NCI-H446 (cell line): ENCODE results near the gene KRTAP10-2.
"Not testable (repeated sequence)": the region's sequence is repeated elsewhere in the genome, so short reads cannot be mapped to it uniquely, and the experiment has no call there.

Source experiments
- DNase-seq, 2 experiments: peaks; one replicate each; lab custom pipeline; 2025; lab: John Stamatoyannopoulos, UW

The KRTAP10-2 gene

GRCh38 chr21:44567481-44568171 is 16.3 kb upstream of the KRTAP10-2 start:
- DNase-seq, result no peak

- no peak for DNase-seq
Measured at GRCh38 chr21:44566403-44566802, 15.1 kb upstream of the KRTAP10-2 start.

- no peak for DNase-seq
Measured at GRCh38 chr21:44564886-44565598, 13.7 kb upstream of the KRTAP10-2 start.

- DNase-seq, result no peak
Measured at GRCh38 chr21:44564099-44564498, 12.8 kb upstream of the KRTAP10-2 start.

- no peak for DNase-seq
Measured at GRCh38 chr21:44558695-44559094, 7.4 kb upstream of the KRTAP10-2 start, which contains the start of gene KRTAP10-3. Gene KRTAP10-3, minus strand, starts transcription at chr21:44558795. Its CDS starts 80 bp downstream, at chr21:44558715.

- not testable (repeated sequence) for DNase-seq
Measured at GRCh38 chr21:44558329-44558675, 7.0 kb upstream of the KRTAP10-2 start.

- no peak for DNase-seq
Measured at GRCh38 chr21:44557491-44558328, 6.4 kb upstream of the KRTAP10-2 start.

- no peak for DNase-seq
Measured at GRCh38 chr21:44556879-44557278, 5.6 kb upstream of the KRTAP10-2 start.

GRCh38 chr21:44555200-44555875 is 4.0 kb upstream of the KRTAP10-2 start:
- no peak for DNase-seq

- no peak for DNase-seq
Measured at GRCh38 chr21:44552681-44553080, 1.4 kb upstream of the KRTAP10-2 start.

GRCh38 chr21:44552136-44552535 is 831 bp upstream of the KRTAP10-2 start:
- no peak for DNase-seq

- no peak for DNase-seq
Measured at GRCh38 chr21:44550807-44551206, 498 bp downstream of the KRTAP10-2 start.

GRCh38 chr21:44550285-44550684 is 1.0 kb downstream of the KRTAP10-2 start:
- not testable (repeated sequence) for DNase-seq

GRCh38 chr21:44549525-44550211 is 1.6 kb downstream of the KRTAP10-2 start:
- DNase-seq, result no peak

- DNase-seq, result no peak
Measured at GRCh38 chr21:44548922-44549321, 2.4 kb downstream of the KRTAP10-2 start.

GRCh38 chr21:44548381-44548780 is 2.9 kb downstream of the KRTAP10-2 start:
- DNase-seq, result no peak

- DNase-seq, result no peak
Measured at GRCh38 chr21:44547656-44548331, 3.5 kb downstream of the KRTAP10-2 start.

- DNase-seq, result no peak
Measured at GRCh38 chr21:44544566-44544965, 6.7 kb downstream of the KRTAP10-2 start.

GRCh38 chr21:44542716-44543115 is 8.6 kb downstream of the KRTAP10-2 start:
- DNase-seq, result no peak

- no peak for DNase-seq
Measured at GRCh38 chr21:44540741-44541288, 10.5 kb downstream of the KRTAP10-2 start.
